ENCODE data around the gene CERK.

CERK gene

GRCh38 chr22:46675479-46675878 lies 62.6 kb downstream of the CERK start:
- no peak for DNase-seq

DNA sequence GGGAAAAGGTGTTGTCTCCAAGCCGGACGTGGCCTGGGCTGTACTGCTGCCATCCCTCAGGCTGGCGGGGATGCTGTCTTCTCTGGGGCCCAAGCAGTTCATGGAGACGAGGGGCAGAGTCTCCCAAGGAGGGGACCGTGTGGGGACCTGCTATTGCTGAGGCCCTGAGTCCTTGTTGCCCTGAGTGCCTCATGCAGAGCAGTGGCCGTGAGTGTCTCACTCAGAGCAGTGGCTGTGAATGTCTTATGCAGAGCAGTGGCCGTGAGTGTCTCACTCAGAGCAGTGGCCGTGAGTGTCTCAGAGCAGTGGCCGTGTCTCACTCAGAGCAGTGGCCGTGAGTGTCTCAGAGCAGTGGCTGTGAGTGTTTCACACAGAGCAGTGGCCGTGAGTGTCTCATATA lies 63.1 kb downstream of the CERK start:
- DNase-seq = no peak

DNA sequence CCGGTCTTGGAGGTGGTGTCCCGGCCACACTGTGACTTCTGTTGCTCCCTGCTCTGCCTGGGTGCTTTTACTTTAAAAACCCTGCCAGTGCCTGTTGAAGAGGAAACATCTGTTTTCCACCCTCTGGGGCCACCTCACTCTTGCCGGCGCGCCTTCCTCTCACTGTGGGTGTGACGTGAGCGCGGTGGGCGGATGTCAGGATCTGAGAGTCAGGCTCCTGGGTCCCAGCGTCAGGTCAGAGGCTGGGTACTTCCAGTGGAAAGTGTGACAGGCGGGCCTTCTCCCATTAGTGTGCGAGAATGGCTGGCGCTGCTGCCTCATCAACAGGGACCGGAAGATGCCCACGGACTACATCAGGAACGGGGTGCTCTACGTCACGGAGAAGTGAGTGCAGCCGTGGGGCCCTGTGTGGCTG lies 63.7 kb downstream of the CERK start:
- DNase-seq = no peak

- no peak for DNase-seq
Observed at GRCh38 chr22:46673662-46674236, 64.3 kb downstream of the CERK start.

- no peak for DNase-seq
Observed at GRCh38 chr22:46673205-46673604, 64.8 kb downstream of the CERK start.

GRCh38 chr22:46672731-46673130 lies 65.3 kb downstream of the CERK start:
- no peak for DNase-seq

GRCh38 chr22:46671824-46672432 lies 66.1 kb downstream of the CERK start:
- no peak for DNase-seq

GRCh38 chr22:46669201-46669600 lies 68.9 kb downstream of the CERK start:
- DNase-seq = no peak

DNA sequence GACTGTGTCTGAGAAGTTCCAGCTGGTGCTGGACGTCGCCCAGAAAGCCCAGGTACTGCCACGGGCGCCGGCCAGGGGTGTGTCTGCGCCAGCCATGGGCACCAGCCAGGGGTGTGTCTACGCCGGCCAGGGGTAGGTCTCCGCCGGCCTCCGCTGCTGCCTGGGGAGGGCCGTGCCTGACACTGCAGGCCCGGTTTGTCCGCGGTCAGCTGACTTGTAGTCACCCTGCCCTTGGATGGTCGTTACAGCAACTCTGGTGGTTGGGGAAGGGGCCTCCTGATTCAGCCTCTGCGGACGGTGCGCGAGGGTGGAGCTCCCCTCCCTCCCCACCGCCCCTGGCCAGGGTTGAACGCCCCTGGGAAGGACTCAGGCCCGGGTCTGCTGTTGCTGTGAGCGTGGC lies 69.9 kb downstream of the CERK start:
- no peak for DNase-seq

DNA sequence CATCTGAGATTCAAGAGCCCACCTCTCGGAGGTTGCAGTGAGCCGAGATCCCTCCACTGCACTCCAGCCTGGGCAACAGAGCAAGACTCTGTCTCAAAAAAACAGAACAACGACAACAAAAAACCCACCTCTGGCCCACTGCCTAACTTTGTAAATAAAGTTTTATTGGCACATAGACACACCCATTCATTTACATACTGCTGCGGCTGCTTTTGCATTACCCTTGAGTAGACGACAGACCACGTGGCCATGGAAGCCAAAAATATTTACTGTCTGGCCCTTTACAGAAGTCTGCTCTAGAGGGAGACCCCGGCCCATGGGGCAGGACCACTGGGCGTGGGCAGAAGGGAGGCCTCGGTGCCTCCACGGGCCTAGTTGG lies 70.8 kb downstream of the CERK start:
- no peak for DNase-seq

DNA sequence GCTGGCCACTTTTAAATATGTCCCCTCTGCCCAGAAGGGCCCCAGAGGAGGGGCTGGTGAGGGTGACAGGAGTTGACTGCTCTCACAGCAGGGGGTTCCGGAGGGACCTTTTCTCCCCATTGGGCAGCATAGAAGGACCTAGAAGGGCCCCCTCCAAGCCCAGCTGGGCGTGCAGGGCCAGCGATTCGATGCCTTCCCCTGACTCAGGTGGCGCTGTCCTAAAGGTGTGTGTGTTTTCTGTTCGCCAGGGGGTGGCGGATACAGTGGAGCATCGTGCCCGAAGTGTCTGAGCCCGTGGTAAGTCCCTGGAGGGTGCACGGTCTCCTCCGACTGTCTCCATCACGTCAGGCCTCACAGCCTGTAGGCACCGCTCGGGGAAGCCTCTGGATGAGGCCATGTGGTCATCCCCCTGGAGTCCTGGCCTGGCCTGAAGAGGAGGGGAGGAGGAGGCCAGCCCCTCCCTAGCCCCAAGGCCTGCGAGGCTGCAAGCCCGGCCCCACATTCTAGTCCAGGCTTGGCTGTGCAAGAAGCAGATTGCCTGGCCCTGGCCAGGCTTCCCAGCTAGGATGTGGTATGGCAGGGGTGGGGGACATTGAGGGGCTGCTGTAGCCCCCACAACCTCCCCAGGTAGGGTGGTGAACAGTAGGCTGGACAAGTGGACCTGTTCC lies 71.3 kb downstream of the CERK start:
- no peak for DNase-seq

DNA sequence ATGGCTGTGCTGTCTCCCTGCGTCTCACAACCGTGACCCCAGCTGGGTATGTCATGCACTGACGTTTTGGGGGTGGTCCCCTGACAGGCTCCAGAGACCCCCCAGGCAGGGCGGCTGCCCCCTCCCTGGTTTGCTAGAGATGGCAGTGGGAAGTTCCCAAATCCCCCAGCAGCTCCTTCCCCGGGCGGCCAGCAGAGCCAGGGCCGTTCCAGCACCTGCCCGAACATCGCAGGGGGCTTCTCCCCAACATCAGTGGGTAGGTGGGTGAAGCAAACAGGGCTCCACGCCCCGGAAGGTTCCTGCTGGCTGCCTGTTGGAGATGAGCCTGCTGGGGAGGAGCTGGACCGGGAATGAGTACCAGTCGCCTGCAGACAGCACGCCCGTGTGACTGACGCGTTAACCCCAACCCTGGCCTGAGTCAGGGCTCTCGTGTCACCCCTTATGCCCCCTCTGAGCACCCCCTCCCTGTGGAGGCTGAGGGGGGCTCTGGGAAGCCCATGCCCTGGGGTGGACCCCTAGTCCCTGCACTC lies 72.2 kb downstream of the CERK start:
- no peak for DNase-seq

DNA sequence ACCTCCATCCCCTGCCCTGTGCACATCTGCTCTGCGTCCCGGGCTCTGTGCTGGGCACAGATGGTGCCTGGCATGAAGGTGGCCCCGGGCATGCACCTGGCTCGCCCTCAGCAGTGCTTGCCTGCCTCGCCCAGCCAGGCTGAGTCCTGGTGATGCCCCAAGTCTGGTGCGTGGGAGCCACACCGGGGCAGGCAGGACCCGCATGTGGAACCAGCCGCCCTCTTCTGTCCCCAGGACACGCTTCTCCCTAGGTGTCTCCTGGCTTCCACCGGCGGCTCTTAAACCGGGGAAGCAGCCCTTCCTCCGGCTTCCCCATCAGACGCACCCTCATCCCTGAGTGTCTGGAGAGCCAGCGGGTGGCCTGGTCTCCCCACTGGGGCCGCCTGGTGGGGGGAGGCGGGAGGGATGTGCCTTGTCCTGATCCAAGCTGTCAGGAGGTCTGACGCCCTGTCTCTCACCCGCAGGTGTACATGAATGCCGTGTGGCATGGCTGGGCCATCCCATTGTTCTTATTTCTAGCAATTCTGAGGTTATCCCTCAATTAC lies 72.8 kb downstream of the CERK start:
- no peak for DNase-seq

DNA sequence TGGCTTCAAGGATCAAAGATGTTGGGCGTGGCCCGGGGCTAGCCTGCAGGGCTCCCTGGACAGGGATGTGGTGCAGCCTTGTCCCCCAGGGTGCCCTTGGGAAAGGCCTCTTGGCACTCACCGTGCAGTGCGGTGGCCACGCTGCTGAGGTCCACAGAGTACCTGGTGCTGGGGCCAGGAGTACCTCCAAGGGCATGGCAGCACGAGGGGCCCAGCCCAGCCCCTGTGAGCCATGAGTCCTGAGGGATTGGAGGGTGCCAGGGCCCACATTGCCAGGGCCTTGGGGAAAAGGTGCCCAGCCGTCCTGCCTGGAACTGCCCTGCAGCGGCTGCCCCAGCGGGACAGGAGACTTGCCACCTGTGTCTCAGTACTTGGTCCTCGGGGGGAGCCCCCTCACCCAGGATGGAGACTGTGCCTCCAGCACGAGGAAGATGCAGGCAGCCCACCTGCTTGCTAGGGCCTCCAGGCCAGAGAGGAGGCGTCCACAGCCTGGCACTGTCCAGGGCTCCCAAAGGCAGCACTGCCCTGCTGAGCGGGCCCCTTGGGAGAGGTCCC lies 73.7 kb downstream of the CERK start:
- no peak for DNase-seq

GRCh38 chr22:46663436-46664100 lies 74.5 kb downstream of the CERK start:
- DNase-seq = no peak

DNA sequence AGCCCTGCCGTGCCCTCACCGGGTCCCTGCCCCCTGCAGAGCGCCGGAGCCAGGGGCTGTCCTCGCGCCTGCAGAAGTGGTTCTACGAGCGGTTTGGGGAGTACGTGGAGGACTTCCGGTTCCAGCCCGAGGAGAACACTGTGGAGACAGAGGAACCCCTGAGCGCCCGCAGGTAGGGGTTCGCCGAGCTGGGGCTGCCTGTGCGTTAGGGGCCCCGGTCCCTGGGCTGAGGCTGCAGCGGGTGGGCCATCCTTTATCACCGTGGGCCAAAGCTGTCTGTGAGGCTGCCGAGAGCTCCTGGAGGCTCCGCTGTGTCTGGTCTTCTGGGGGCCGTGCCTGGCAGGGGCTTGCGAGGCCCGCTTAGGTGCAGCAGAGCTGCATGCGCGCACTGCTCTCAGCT lies 75.1 kb downstream of the CERK start:
- DNase-seq = no peak

DNA sequence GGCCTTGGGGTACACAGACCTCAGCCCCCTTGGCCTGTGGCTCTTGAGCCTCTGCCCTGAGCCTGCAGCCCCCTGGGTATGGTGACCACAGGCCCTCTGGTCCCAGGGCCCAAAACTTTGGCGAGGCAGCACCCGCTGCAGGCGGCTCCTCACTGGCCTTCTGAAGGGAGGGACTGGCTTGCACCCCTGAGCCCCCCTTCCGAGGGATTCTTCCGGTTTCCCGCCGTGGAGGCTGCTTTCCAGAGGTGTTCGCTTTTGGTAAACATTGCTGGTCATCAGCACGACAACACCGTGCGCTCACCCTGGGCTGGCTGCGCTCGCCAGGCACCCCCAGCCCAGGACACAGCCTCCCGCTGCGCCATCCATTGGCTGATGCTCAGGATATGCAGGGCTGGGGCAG lies 75.8 kb downstream of the CERK start:
- no peak for DNase-seq

DNA sequence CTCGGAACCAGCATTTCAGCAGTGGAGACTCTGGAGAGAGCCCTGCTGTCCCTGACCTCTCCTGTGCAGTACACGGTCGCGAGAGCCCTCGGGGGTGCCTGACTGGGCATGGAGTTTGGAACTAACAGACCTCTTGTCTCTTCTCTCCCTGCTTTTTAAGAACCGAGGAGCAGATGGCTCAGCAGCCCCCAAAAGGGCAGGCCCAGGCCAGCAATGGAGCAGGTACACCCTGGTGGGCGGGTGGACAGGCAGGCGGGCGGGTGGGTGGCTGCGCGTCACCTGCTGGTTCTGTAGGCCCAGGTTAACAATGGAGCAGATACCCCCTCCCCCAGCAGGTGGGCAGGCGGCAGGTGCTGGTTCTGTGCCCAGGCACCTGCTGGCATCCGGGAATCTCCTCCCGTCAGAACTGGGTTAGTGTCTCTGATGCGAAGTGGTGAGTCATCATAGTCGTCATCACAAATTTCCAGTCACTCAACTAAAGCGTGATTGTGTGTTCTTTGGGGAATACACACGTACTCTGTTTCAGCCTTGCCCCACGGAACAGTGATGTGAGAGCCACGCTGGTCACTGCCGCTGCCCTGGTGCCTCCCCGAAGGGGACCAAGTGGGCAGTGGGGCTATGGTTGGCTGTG lies 76.7 kb downstream of the CERK start:
- peak; percentile 62 for DNase-seq

GRCh38 chr22:46660604-46661201 lies 77.3 kb downstream of the CERK start:
- DNase-seq = no peak

DNA sequence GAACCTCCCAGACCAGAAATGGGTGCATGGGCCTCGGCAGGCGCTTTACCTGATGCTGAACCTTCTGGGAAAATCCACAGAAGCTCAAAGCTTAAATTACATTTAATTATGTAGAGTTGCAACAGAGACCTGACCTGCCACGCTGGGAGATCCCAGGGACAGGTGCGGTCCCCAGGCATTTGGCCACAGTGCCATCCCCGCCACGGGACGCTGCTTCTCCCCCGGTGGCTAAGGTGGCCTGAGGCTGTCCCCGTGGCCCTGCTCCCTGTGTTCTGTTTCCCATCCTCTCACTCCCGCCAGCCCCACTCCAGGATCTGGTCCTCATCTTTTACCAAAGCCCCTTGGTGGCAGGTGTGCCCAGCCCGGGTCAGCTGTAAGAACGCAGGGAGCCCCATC lies 78.3 kb downstream of the CERK start:
- DNase-seq = no peak

DNA sequence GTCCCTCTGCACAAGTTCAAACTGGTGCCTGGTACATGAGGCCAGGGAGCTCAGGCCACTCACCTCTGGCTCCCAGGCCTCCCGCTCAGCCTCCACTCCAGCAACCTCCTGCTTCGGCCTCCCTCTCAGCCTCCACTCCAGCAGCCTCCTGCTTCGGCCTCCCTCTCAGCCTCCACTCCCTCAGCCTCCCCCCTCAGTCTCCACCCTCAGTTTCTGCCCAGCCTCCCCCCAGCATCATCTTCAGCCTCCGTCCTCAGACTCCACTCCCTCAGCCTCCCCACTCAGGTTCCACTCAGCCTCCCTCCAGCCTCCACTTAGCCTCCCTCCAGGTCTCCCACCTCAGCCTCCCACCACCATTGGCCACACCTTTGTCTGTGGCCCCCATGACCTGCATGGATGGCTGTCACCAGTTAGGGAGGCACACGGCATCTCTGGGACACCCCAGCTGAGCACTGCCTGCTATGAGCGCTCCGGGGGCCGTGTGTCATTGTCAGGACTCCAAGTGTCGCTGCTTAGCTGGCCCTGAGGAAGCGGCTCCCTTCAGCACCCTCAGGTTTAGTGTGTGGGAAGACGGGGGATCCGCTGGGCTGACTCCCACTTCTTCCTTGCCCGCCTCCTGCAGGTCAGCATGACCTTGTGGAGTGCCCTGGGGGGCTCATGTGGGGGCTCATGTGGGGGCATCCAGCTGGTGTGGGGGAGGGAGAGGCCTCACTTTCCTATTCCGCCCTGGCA lies 78.8 kb downstream of the CERK start:
- no peak for DNase-seq
